Dermis blood vessel endothelial cell (primary cell): Measurements from ENCODE around the gene DPH6. TPM values are rescaled to one million over a fixed set of nuclear protein-coding genes. Genes with fewer than 3 reads are reported as not detected.

Experiments used
- DNase-seq: peaks from one replicate; pipeline ENCODE4 v3.0.0; 2010
- total RNA-seq: library from RNA; depleted of rRNA; stranded (reverse); fragments of >200 nt; gene quantifications from 2 replicates; pipeline ENCODE4 v1.2.3, GENCODE V29; 2014

Gene DPH6
- total RNA-seq, 1 donor from 2014 or later = 14.5 TPM

- DNase-seq = no peak
Measured at GRCh38 chr15:35327789-35328188, 218.2 kb downstream of the DPH6 start.

GRCh38 chr15:35325374-35325941, 220.5 kb downstream of the DPH6 start:
- DNase-seq = no peak

GRCh38 chr15:35323141-35323540, 222.8 kb downstream of the DPH6 start:
- no peak for DNase-seq

- DNase-seq = no peak
Measured at GRCh38 chr15:35321926-35322325, 224.0 kb downstream of the DPH6 start.

- no peak for DNase-seq
Measured at GRCh38 chr15:35320911-35321310, 225.1 kb downstream of the DPH6 start.
